Left ventricle myocardium inferior (tissue), 1 donor: ENCODE measurements around the gene DAG1. TPM values are rescaled to one million over a fixed set of nuclear protein-coding genes. Genes with fewer than 3 reads are reported as not detected.

Experiments
- DNase-seq: peaks from one replicate; pipeline ENCODE4 v3.0.0-alpha.2; 2020
- H3K27ac ChIP-seq: fragments of 200-600 bp; replicated peaks from 2 replicates; pipeline ENCODE4 v1.8.0; 2021
- H3K27me3 ChIP-seq: fragments of 200-600 bp; 2 replicates; pipeline ENCODE4 v1.8.0; 2021; ENCODE audit warnings: low read depth
- H3K36me3 ChIP-seq: fragments of 200-600 bp; 2 replicates; pipeline ENCODE4 v1.8.0; 2021
- H3K4me1 ChIP-seq: fragments of 200-600 bp; 2 replicates; pipeline ENCODE4 v1.8.0; 2021
- H3K4me3 ChIP-seq: fragments of 200-600 bp; 2 replicates; pipeline ENCODE4 v1.8.0; 2021; ENCODE audit warnings: mild to moderate bottlenecking, moderate library complexity
- H3K9me3 ChIP-seq: fragments of 200-600 bp; replicated peaks from 2 replicates; pipeline ENCODE4 v1.8.0; 2021
- intact Hi-C: fragments of 100-400 bp; cut with micrococcal nuclease; formaldehyde crosslinking; loops from one replicate; pipeline ENCODE4 v1.11.0; 2022
- total RNA-seq: library from RNA; stranded (reverse); fragmentation: NEBNext Ultra II Directional; extraction: Animal tissue kit (Norgen Biotek cat#: 25700); gene quantifications from one replicate; pipeline ENCODE4 v1.2.1, GENCODE V29; 2021
- TF ChIP-seq, protein P1 (sequence below): fragments of 200-600 bp; IDR thresholded peaks from 2 replicates; pipeline ENCODE4 v1.8.0; 2021; ENCODE audit warnings: antibody characterized with exemption, mild to moderate bottlenecking, borderline replicate concordance
- donor health status: DM: no; HTN: yes; CAD: no; lungs with severe emphysema.

DAG1 gene
- total RNA-seq, 1 donor from 2014 or later: 117 TPM

DNA sequence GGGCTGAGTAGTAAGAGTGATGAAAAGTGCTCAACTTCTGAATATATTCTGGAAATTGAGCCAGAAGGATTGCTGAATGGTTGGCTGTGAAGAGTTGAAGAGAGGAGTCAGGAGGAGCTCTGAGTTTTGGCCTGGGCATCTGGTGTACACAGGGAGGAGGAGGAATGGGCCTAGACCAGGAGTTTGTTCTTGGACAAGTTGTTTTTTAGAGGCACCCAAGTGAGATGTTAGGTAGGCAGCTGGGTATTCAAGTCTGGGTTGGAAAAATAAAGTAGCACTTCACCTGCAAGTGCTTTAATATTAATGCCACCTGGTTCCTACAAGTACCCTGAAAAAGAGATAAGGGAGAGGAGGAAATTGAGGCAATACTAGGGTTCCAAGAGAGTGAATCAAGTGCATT lies 98.9 kb downstream of the DAG1 start:
- H3K27ac ChIP-seq: no peak overlapping the region
- TF ChIP-seq, protein P1, sequence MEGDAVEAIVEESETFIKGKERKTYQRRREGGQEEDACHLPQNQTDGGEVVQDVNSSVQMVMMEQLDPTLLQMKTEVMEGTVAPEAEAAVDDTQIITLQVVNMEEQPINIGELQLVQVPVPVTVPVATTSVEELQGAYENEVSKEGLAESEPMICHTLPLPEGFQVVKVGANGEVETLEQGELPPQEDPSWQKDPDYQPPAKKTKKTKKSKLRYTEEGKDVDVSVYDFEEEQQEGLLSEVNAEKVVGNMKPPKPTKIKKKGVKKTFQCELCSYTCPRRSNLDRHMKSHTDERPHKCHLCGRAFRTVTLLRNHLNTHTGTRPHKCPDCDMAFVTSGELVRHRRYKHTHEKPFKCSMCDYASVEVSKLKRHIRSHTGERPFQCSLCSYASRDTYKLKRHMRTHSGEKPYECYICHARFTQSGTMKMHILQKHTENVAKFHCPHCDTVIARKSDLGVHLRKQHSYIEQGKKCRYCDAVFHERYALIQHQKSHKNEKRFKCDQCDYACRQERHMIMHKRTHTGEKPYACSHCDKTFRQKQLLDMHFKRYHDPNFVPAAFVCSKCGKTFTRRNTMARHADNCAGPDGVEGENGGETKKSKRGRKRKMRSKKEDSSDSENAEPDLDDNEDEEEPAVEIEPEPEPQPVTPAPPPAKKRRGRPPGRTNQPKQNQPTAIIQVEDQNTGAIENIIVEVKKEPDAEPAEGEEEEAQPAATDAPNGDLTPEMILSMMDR: no peak
- no peak for DNase-seq
- H3K4me1 ChIP-seq: no peaks in the 10 kb centered on the region
- no peaks in the 10 kb centered on the region for H3K9me3 ChIP-seq
- no peaks in the 10 kb centered on the region for H3K36me3 ChIP-seq
- no peaks in the 10 kb centered on the region for H3K27me3 ChIP-seq
- intact Hi-C loops: no loop called here
- no peak overlapping the region for H3K4me3 ChIP-seq

GRCh38 chr3:49570028-49570654 lies 100.1 kb downstream of the DAG1 start:
- no peaks in the 10 kb centered on the region for H3K36me3 ChIP-seq
- intact Hi-C loops: no loop called here
- no peaks in the 10 kb centered on the region for H3K4me1 ChIP-seq
- TF ChIP-seq, protein P1: no peak
- H3K4me3 ChIP-seq: no peak overlapping the region
- H3K27me3 ChIP-seq: no peaks in the 10 kb centered on the region
- no peak overlapping the region for H3K27ac ChIP-seq
- no peaks in the 10 kb centered on the region for H3K9me3 ChIP-seq
- no peak for DNase-seq

- TF ChIP-seq, protein P1: no peak
- Histone ChIP-seq H3K4me3 (no peak overlapping the region), H3K9me3 (peaks cover 10% of the 10 kb centered on the region), H3K4me1 (no peaks in the 10 kb centered on the region), H3K27me3 (no peaks in the 10 kb centered on the region), H3K27ac (no peak overlapping the region), H3K36me3 (no peaks in the 10 kb centered on the region)
- intact Hi-C loops: no loop called here
- DNase-seq: no peak
Measured at GRCh38 chr3:49582177-49582576, 112.1 kb downstream of the DAG1 start.

Other genes starting within 250 kb of the DAG1 start
- 2.8 TPM for gene C3orf62, start 193.0 kb upstream of the DAG1 start, total RNA-seq
- 37.3 TPM for gene USP4, start 130.2 kb upstream of the DAG1 start, total RNA-seq
- 115 TPM for gene GPX1, start 111.9 kb upstream of the DAG1 start, total RNA-seq
- 247 TPM for gene RHOA, start 58.3 kb upstream of the DAG1 start, total RNA-seq
- 17.7 TPM for gene TCTA, start 57.8 kb upstream of the DAG1 start, total RNA-seq
- 29.0 TPM for gene AMT, start 47.8 kb upstream of the DAG1 start, total RNA-seq
- 19.4 TPM for gene NICN1, start 40.9 kb upstream of the DAG1 start, total RNA-seq
- gene BSN, start 84.2 kb downstream of the DAG1 start, total RNA-seq: 0.55 TPM
- gene APEH, start 204.1 kb downstream of the DAG1 start, total RNA-seq: 99.0 TPM
- gene MST1, start 219.2 kb downstream of the DAG1 start, total RNA-seq: 5.4 TPM
- gene RNF123, start 219.3 kb downstream of the DAG1 start, total RNA-seq: 48.6 TPM
- gene AMIGO3, start 249.4 kb downstream of the DAG1 start, total RNA-seq: not detected